GM12891 (cell line): ENCODE measurements around the gene PAX3.

ENCODE experiments used
- POLR2A ChIP-seq: IDR thresholded peaks from 2 replicates; pipeline ENCODE4 v1.6.1; 2011; ENCODE audit warnings: low read depth, low read length, control low read depth
- POLR2AphosphoS5 ChIP-seq: IDR thresholded peaks from 2 replicates; pipeline ENCODE4 v1.6.1; 2011; ENCODE audit warnings: low read depth, low read length, control low read depth

- TF ChIP-seq POLR2A (no peak), POLR2AphosphoS5 (no peak)
Observed at GRCh38 chr2:222281506-222281905, 17.3 kb downstream of the PAX3 start.
